MM.1S (cell line): ENCODE data around the gene L1CAM.

Experiments used
- CTCF ChIP-seq: fragments of 300-600 bp; sonication (generic); IDR thresholded peaks from 2 replicates; pipeline ENCODE4 v1.5.1; 2016; ENCODE audit warnings: antibody characterized with exemption, low read length, mixed read lengths
- EZH2phosphoT487 ChIP-seq: fragments of 300-600 bp; sonication (generic); IDR thresholded peaks from 2 replicates; pipeline ENCODE4 v1.6.1; 2018; ENCODE audit warnings: antibody characterized with exemption, low read length

GRCh38 chrX:153911798-153912197 is 25.8 kb upstream of the L1CAM start:
- no peak for TF ChIP-seq CTCF
- no peak for TF ChIP-seq EZH2phosphoT487
